ENCODE data around the gene TENT4B.

The TENT4B gene

GRCh38 chr16:50275428-50276325, 122.6 kb downstream of the TENT4B start:
- TF ChIP-seq CTCF (conservative IDR thresholded peaks at IDR 0.05; ENCODE audit: low read depth, low read length): no peak

GRCh38 chr16:50276326-50276640, 123.2 kb downstream of the TENT4B start:
- TF ChIP-seq CTCF (conservative IDR thresholded peaks at IDR 0.05; ENCODE audit: low read depth, low read length): no peak
- DNase-seq (ENCODE audit: low read depth): no peak
- no peak overlapping the region for H3K4me3 ChIP-seq (ENCODE audit: low read length)

More at GRCh38 chr16:50275428-50276325, 122.6 kb downstream of the TENT4B start:
- no peak for DNase-seq (ENCODE audit: low read depth)
- H3K4me3 ChIP-seq (ENCODE audit: low read length): no peak overlapping the region

- TF ChIP-seq CTCF (conservative IDR thresholded peaks at IDR 0.05; ENCODE audit: low read depth, low read length): no peak
- no peak overlapping the region for H3K4me3 ChIP-seq (ENCODE audit: low read length)
- DNase-seq (ENCODE audit: low read depth): no peak
Measured at GRCh38 chr16:50276801-50277555, 123.9 kb downstream of the TENT4B start.

- TF ChIP-seq CTCF (conservative IDR thresholded peaks at IDR 0.05; ENCODE audit: low read depth, low read length): no peak
- DNase-seq (ENCODE audit: low read depth): no peak
- no peak overlapping the region for H3K4me3 ChIP-seq (ENCODE audit: low read length)
Measured at GRCh38 chr16:50278251-50278650, 125.1 kb downstream of the TENT4B start.

- TF ChIP-seq CTCF (conservative IDR thresholded peaks at IDR 0.05; ENCODE audit: low read depth, low read length): no peak
- H3K4me3 ChIP-seq (ENCODE audit: low read length): no peak overlapping the region
- no peak for DNase-seq (ENCODE audit: low read depth)
Measured at GRCh38 chr16:50279504-50279865, 126.4 kb downstream of the TENT4B start.

GRCh38 chr16:50280932-50281331, 127.8 kb downstream of the TENT4B start:
- TF ChIP-seq CTCF (conservative IDR thresholded peaks at IDR 0.05; ENCODE audit: low read depth, low read length): no peak
- H3K4me3 ChIP-seq (ENCODE audit: low read length): no peak overlapping the region
- no peak for DNase-seq (ENCODE audit: low read depth)

All from retinal pigment epithelial cell (primary cell).